ENCODE measurements around the gene GABRP.

The GABRP gene

GRCh38 chr5:170861917-170862766, 78.6 kb downstream of the GABRP start, which contains the start of gene RANBP17:
RANBP17 (plus strand) TSS chr5:170862018.
- peak; percentile 77 for DNase-seq

GRCh38 chr5:170863646-170864045, 80.1 kb downstream of the GABRP start:
- DNase-seq: no peak

All from NCI-H345 (cell line).